Neural progenitor cell (in vitro differentiated cells): ENCODE results near the gene SLC11A2.

Source experiments
- EZH2 ChIP-seq: fragments of 200-600 bp; sonication (generic); IDR thresholded peaks from 2 replicates; pipeline ENCODE4 v1.6.1; 2017; ENCODE audit warnings: antibody characterized with exemption, mild to moderate bottlenecking, moderate library complexity
- TF ChIP-seq, protein P1 (sequence below): fragments of 200-600 bp; sonication (generic); IDR thresholded peaks from 2 replicates; pipeline ENCODE4 v1.5.1; 2017; ENCODE audit warnings: antibody characterized with exemption, mild to moderate bottlenecking

GRCh38 chr12:50953047-50953446, 73.1 kb downstream of the SLC11A2 start:
- TF ChIP-seq, protein P1, sequence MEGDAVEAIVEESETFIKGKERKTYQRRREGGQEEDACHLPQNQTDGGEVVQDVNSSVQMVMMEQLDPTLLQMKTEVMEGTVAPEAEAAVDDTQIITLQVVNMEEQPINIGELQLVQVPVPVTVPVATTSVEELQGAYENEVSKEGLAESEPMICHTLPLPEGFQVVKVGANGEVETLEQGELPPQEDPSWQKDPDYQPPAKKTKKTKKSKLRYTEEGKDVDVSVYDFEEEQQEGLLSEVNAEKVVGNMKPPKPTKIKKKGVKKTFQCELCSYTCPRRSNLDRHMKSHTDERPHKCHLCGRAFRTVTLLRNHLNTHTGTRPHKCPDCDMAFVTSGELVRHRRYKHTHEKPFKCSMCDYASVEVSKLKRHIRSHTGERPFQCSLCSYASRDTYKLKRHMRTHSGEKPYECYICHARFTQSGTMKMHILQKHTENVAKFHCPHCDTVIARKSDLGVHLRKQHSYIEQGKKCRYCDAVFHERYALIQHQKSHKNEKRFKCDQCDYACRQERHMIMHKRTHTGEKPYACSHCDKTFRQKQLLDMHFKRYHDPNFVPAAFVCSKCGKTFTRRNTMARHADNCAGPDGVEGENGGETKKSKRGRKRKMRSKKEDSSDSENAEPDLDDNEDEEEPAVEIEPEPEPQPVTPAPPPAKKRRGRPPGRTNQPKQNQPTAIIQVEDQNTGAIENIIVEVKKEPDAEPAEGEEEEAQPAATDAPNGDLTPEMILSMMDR = no peak
- no peak for TF ChIP-seq EZH2
